Activated CD4-positive, alpha-beta T cell treated with anti-CD3 and anti-CD28 coated beads, Interleukin-2, amount 50 U/mL, for 4 hours (primary cell): Measurements from ENCODE around the gene TEX29.

Experiments used
- DNase-seq, 2 experiments: peaks; one replicate each; pipeline ENCODE4 v3.0.0-alpha.2; 2020

Gene TEX29

GRCh38 chr13:111292710-111293485 is 27.5 kb upstream of the TEX29 start:
- DNase-seq: no peak

- DNase-seq: no peak
Measured at GRCh38 chr13:111295886-111296285, 24.6 kb upstream of the TEX29 start.

DNA sequence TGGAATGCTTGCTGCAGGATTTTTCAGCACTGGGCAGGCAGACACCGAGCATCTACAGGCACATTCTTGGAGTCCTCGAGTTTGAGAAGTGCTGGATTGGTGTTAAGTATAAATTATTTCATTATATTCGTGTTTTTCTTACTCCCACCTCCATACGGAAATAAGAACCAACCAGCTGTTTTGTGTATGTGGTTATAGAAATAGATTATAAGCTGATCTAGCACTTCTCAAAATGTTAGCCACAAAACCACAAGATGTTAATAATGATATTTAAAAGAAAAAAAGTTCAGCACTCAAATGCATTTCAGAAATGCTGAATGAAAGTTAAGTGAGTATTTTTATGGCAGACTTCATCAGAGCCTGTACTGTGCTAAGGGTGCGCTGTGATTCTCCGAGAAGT is 24.0 kb upstream of the TEX29 start:
- no peak for DNase-seq

GRCh38 chr13:111298214-111298975 is 22.0 kb upstream of the TEX29 start:
- DNase-seq: no peak

DNA sequence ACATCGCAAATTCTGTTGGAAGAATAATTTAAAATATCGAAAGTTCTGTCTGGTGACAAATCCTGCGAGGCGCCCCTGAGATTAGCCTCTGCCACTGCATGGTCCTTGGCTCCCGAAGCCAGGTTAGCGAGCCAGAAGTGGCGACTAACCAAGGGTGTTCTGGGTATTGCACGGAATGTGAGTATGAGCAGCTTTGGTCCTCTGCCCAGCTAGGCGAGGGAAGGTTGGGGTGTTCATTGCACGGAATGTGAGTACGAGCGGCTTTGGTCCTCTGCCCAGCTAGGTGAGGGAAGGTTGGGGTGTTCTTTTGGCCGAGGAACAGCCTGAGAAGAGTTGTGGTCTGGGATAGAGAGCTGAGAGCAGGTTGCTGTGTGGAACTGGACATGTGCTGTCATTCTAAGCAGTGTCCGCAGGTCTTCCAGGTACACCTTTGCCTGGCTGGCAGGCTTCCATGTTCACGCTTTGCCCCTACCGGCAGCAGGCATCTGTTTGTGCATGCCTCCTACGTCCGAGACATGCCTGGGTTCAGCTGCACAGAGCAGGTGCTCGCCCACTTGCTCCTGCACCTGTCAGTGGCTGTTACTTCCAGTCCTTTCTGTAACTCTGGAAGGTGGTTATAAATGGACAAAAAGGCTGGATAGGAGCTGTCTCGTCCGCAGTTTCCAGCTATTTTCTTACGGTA is 18.3 kb upstream of the TEX29 start:
- no peak for DNase-seq

DNA sequence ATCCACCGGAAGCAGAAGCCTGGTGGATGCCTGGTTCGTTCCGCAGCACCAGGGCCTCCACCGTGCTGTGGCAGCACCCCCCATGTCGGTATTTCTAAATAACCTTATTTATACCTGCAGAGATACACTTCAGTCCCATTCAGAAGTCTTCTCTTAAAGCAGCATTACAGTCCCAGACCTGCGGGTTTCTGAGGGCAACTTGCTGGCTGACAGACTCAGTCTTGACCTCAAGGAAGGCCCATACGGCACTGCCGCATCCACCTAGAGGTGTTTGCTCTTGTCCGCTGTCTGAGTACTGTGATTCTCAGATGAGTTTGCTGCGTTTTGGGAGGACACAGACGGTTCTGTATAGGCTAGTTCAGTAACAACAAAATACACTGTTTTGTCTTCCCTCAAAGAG is 16.9 kb upstream of the TEX29 start:
- no peak for DNase-seq

- DNase-seq: no peak
Measured at GRCh38 chr13:111304041-111304544, 16.3 kb upstream of the TEX29 start.

DNA sequence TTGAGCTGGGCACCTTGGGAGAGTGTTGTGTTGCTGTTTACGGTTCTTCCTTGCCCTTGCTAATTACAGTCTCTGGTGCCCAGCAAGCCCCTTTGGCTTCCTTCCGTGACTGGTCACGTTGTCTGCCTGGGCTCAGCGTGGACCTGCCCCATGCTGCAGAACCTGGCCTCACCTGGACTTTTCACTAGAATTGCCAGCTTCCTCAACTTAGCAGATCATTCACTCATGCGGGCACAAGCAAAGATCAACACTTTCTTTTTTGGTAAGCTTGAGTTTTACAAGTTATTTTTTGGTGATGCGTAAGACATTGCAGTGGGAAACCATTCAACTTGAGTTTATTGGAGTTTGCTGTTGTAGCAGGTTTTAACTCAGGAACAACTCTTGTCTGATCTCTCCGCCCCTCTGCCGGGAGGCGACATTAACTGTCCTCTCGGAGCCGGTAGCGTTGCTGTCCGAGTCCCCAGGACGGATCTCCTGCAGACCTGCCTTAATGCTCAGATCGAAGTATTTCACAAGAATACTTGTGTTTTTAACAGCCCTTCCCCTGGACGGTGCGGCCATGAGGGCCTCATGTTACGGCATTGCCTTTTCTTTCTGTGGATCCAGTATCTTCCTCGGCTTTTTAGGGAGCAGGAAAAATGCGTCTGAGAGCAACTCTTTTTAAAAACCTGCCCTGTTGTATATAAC is 15.7 kb upstream of the TEX29 start:
- no peak for DNase-seq

- no peak for DNase-seq
Measured at GRCh38 chr13:111312944-111313590, 7.4 kb upstream of the TEX29 start.

DNA sequence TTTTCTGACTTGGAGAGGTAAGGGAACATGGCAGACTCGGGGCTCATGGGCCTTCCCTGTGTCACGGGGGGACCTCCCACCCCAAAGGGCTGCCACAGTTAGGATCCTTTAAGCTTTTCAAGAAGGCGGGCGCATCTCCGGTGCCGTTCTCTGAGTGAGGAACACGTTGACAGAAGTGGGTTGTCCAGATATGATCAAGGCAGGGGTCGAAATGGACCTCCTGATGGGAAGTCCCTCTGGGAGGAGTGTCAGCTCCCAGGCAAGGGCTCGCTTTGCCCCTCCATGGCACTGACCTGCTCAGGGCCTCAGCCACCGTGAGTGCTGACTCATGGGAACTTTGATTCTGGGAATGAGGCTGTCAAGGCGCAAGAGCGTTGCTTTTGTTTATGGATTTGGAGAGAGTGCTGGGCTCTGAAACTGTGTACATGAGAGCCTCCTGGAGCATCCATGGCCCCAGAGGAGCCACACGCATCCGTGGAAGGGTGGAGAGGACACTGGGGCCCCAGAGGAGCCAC is 6.5 kb upstream of the TEX29 start:
- DNase-seq: no peak

DNA sequence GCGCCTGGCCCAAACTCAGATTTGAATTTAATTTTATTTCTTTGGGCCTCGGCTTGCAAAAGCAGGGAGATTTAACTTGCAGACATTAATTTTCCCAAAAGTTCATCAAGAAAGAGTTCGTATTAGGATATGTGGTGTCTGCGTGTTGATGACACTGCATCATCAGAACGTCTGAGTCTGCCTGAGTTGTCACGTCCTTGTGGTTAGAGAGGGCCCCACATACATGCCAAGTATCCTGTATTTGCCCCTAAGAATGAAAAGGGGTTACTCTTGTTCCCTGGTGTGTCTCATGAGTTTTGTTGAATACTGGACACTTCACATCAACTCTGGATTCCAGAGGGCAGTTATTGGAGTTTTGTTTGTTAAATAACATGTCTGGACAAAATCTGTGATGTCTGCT is 5.6 kb upstream of the TEX29 start:
- DNase-seq: no peak

DNA sequence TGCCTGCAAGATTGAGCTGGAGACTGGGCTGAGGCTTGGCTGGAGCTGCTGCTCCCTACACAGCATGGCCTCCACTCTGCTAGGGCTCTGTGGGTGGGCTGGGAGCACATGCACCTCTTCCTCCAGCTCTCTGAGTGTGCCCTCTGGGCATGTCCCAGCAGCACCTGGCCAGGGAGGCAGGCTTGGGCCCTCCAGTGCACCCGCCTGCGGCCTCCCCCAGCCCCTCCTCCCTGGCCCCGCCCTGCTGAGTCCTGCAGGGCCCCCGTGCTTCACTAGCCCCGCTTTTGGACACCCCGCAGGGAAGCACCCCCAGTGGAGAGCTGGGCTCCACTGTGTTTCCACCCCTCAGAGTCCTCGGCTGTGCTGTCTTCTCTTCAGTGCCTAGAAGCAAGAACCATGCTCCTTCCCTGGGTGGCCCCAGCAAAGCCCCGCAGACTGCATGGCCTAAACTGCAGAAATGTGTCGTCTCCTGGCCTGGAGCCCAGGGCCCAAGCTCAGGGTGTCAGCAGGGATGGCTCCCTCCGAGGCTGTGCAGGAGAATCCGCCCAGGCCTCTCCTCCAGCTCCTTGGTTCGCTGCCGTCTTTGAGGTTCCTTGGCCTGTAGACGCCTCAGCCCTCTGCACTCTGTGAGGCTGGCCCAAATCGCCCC is 5.0 kb upstream of the TEX29 start:
- no peak for DNase-seq

- no peak for DNase-seq
Measured at GRCh38 chr13:111316161-111316730, 4.2 kb upstream of the TEX29 start.

DNA sequence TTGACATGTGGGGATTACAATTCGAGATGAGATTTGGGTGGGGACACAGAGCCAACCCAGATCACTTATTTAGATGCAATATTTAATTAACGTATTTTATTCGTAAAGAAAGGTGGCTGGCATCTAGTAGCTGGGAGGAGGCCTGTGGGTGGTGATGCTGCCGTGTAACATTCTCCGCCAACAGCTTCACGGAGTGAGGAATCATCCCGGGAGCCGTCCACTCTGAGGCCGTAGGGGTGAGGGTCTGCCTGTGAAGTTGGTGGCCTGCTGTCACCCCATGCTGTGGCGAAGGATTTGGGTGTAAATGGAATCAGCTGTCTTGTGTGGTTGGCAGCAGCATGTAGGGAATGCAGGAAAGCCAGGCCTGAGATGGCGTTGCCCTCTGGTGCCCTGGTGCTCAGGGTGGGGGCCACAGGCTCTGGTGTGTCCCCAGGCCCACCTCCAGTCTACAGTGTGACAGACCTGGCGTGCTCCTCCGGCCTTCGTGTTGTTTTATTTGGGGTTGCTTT is 3.3 kb upstream of the TEX29 start:
- DNase-seq: no peak

DNA sequence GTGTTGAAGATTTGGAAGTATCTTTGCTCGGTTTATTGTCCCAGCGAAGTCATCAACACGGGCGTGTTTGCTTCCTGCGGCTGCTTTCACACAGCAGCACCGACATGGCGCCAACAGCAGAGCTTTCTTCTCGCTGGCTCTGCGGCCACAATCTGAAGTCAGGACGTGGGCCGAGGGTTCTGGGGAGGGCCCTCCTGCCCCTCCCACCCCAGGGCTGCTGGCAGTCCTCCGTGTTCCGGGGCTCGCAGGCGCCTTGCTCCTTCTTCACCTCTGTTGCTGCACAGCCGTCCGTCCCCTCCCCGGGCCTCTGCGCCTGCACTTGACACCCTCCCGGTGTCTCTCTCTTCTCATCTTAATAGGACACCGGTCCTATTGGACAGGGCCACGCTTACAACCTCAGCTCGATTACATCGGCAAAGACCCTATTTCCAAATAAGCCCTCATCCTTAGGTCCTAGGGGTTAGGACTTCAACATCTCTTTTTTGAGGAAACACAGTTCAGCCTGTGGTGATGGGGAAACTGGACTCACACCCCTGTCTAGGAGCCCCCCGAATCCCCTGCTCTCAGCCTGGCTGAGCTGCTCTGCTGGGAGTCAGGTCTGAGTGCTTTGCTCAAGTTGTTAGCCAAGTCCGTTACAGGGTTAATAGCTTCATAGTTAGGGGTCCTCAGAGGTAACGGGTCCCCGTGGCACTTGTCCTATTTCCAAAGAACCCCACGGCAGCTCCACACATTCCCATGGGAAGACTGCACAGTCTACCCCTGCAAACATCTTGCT is 2.7 kb upstream of the TEX29 start:
- DNase-seq: no peak

DNA sequence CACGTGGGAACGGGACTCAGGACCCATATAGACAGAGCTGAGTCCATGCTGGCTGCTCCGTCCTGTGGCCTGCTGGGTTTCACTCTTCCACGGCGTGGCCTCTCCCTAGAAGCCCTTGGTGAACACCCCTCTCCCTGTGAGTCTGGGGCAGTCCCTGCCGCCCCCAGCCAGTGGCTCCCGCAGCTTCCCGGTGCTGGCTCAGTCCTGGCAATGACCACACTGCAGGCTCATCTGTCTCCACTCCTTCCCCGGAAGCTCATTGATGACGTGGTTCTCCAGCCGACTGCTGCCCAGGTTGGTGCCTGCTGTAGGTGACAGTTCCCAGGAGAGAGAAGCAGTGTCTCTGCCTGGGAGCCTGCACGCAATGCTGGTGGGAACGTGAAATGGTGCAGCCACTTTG is 2.1 kb upstream of the TEX29 start:
- DNase-seq: no peak

- DNase-seq: no peak
Measured at GRCh38 chr13:111319521-111319920, 921 bp upstream of the TEX29 start.

- DNase-seq: no peak
Measured at GRCh38 chr13:111322001-111322915, 1.8 kb downstream of the TEX29 start.

DNA sequence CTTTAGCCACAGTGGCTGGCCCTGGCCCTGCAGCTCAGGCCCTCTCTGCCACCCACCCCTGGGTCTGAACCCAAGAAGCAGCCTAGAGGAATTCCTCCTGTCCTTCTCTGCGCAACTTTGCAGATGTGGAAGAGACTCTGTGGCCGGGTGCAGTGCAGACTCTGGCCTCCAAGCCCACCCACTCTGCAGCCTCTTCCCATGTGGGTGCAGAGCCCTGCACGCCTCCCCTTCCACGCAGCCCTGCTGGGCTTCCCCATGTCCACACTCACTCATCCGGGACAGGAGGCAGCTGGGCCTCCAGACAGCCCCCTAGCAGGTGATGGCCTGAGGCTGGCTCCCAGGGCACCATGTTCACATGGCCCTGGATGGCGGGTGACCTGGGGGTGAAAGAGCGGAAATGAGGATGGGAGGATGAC is 2.5 kb downstream of the TEX29 start:
- no peak for DNase-seq
